K562 (cell line): Measurements from ENCODE around the gene RPS28. TPM values are rescaled to one million over a fixed set of nuclear protein-coding genes. Genes with fewer than 3 reads are reported as not detected.

ENCODE experiments used
- ATAC-seq: fragments of 200-7000 bp; cut with Tn5 transposase; 3 replicates; pipeline ENCODE4 v1.9.1; 2020; ENCODE audit warnings: moderate library complexity
- BruUV-seq: library from RNA; stranded (reverse); fragments of 400-500 nt; replicated peaks from 2 replicates; lab custom pipeline; 2021; lab: Mats Ljungman, UMichigan
- CTCF ChIA-PET: fragments of 300-600 bp; formaldehyde crosslinking; extraction: SDS; loops from one replicate; lab custom pipeline; 2021; ENCODE audit warnings: low intra/inter-chr PET ratio; lab: Yijun Ruan, JAX
- POLR2A ChIA-PET: fragments of 300-600, 350-650 bp; sonication (Branson Sonifier 250); formaldehyde crosslinking; extraction: SDS; loops from one replicate; lab custom pipeline; 2021; ENCODE audit warnings: antibody characterized with exemption, inconsistent platforms; lab: Yijun Ruan, JAX
- DNase-seq, 4 experiments: peaks; one replicate each; pipeline versions ENCODE4 v3.0.0 to v3.0.0-alpha.2; 2011 to 2018; ENCODE audit warnings: low spot score in 3 of 4, mixed read lengths in 3 of 4; ENCODE audit errors: extremely low read depth in 1 of 4
- FAIRE-seq: peaks from 2 replicates; lab custom pipeline; 2011; peaks lifted over from hg19 to GRCh38; lab: Jason Lieb, UNC
- H2AFZ ChIP-seq: 2 replicates; pipeline ENCODE4 v1.6.0; 2011; ENCODE audit warnings: low read depth, low read length, control low read depth, inconsistent platforms
- H3K27ac ChIP-seq: fragments of 200-600 bp; 3 replicates; pipeline ENCODE4 v1.8.0; 2011; ENCODE audit warnings: low read depth, mild to moderate bottlenecking, control low read depth, inconsistent platforms, low read length, moderate library complexity, mixed read lengths; ENCODE audit errors: extremely low read depth
- H3K27me3 ChIP-seq, 2 experiments: fragments of 300-600 bp in 1 of 2; 2 replicates in 1 of 2; 3 replicates in 1 of 2; pipeline versions ENCODE4 v1.6.0 to v1.8.0; 2011; ENCODE audit warnings: inconsistent platforms in 2 of 2, low read length in 2 of 2, mild to moderate bottlenecking in 1 of 2, mixed read lengths in 1 of 2, moderate library complexity in 1 of 2; ENCODE audit not compliant: control insufficient read depth in 2 of 2, insufficient read depth in 2 of 2
- H3K36me3 ChIP-seq: fragments of 300-600 bp; 3 replicates; pipeline ENCODE4 v1.8.0; 2011; ENCODE audit warnings: mild to moderate bottlenecking, low read length, inconsistent platforms; ENCODE audit not compliant: control insufficient read depth, insufficient read depth
- H3K4me1 ChIP-seq, 2 experiments: fragments of 200-600 bp in 1 of 2; replicated peaks in 1 of 2; 2 replicates in 1 of 2; 3 replicates in 1 of 2; pipeline versions ENCODE4 v1.5.1 to v1.8.0; 2011; ENCODE audit warnings: inconsistent platforms in 2 of 2, low read length in 2 of 2, mild to moderate bottlenecking in 1 of 2, mixed read lengths in 1 of 2, moderate library complexity in 1 of 2; ENCODE audit not compliant: control insufficient read depth in 2 of 2, insufficient read depth in 2 of 2
- H3K4me2 ChIP-seq: 2 replicates; pipeline ENCODE4 v1.6.1; 2011; ENCODE audit warnings: low read length, control low read depth, inconsistent platforms, mixed read lengths; ENCODE audit not compliant: insufficient read depth
- H3K4me3 ChIP-seq: fragments of 200-600 bp; sonication (generic), shearing (Covaris generic); 2 replicates; pipeline ENCODE4 v1.5.1; 2016; ENCODE audit warnings: control low read depth, inconsistent platforms
- H3K79me2 ChIP-seq: fragments of 200-600 bp; 3 replicates; pipeline ENCODE4 v1.8.0; 2011; ENCODE audit warnings: low read length, inconsistent platforms; ENCODE audit not compliant: control insufficient read depth, insufficient read depth
- H3K9ac ChIP-seq, 2 experiments: 2 replicates each; pipeline versions ENCODE4 v1.6.0 to v1.6.1; 2011; ENCODE audit warnings: low read depth in 2 of 2, low read length in 2 of 2, control low read depth in 1 of 2, inconsistent platforms in 1 of 2, mild to moderate bottlenecking in 1 of 2, mixed read lengths in 1 of 2; ENCODE audit not compliant: insufficient read depth in 1 of 2
- H3K9me1 ChIP-seq: one replicate; pipeline ENCODE4 v1.6.0; 2011; ENCODE audit warnings: inconsistent platforms, mild to moderate bottlenecking, low read length, moderate library complexity; ENCODE audit not compliant: control insufficient read depth, insufficient read depth
- H3K9me3 ChIP-seq: replicated peaks from 2 replicates; pipeline ENCODE4 v1.5.1; 2011; ENCODE audit warnings: low read depth, low read length, inconsistent platforms; ENCODE audit not compliant: control insufficient read depth, insufficient read depth
- H4K20me1 ChIP-seq: replicated peaks from 2 replicates; pipeline ENCODE4 v1.6.1; 2011; ENCODE audit warnings: low read length, inconsistent platforms, mixed read lengths; ENCODE audit not compliant: control insufficient read depth, insufficient read depth
- BCOR ChIP-seq: fragments of 450-650 bp; IDR thresholded peaks from 2 replicates; pipeline ENCODE4 v1.6.1; 2016
- EGR1 ChIP-seq: fragments of 450-650 bp; conservative IDR thresholded peaks from 2 replicates; pipeline ENCODE4 v1.6.1; 2017; ENCODE audit warnings: mild to moderate bottlenecking
- HDAC2 ChIP-seq: fragments of 450-650 bp; IDR thresholded peaks from 2 replicates; pipeline ENCODE4 v1.6.1; 2016; ENCODE audit warnings: mild to moderate bottlenecking
- L3MBTL2 ChIP-seq: fragments of 450-650 bp; IDR thresholded peaks from 2 replicates; pipeline ENCODE4 v1.6.1; 2016; ENCODE audit warnings: mild to moderate bottlenecking, moderate library complexity
- NFE2 ChIP-seq: IDR thresholded peaks from 2 replicates; pipeline ENCODE4 v1.6.1; 2014; ENCODE audit warnings: antibody characterized with exemption, low read depth
- NR2C1 ChIP-seq, 2 experiments: fragments of 450-650 bp; IDR thresholded peaks; 2 replicates each; pipeline ENCODE4 v1.6.1; 2017; ENCODE audit warnings: mild to moderate bottlenecking in 2 of 2, antibody characterized with exemption in 1 of 2, inconsistent platforms in 1 of 2, missing compliant biosample characterization in 1 of 2, missing genetic modification characterization in 1 of 2
- POLR2G ChIP-seq: fragments of 200-400 bp; formaldehyde crosslinking; IDR thresholded peaks from 2 replicates; pipeline ENCODE4 v1.6.1; 2017; ENCODE audit warnings: low read depth, mild to moderate bottlenecking, antibody characterized with exemption, low read length, moderate library complexity
- RBFOX2 ChIP-seq: fragments of 200-400 bp; formaldehyde crosslinking; IDR thresholded peaks from 2 replicates; pipeline ENCODE4 v1.6.1; 2017; ENCODE audit warnings: low read depth, mild to moderate bottlenecking, low read length, moderate library complexity
- ZNF347 ChIP-seq: fragments of 450-650 bp; formaldehyde crosslinking; IDR thresholded peaks from 2 replicates; pipeline ENCODE4 v1.4.0; 2020; ENCODE audit warnings: low read depth, mild to moderate bottlenecking, moderate library complexity
- ZNF444 ChIP-seq: fragments of 250-450 bp; sonication (Bioruptor Pico); IDR thresholded peaks from 2 replicates; pipeline ENCODE4 v1.4.0; 2020; ENCODE audit warnings: mild to moderate bottlenecking, moderate library complexity
- WGBS: fragments of 100-300 bp; shearing (Covaris generic); methylation state at CpG from one replicate; pipeline ENCODE4 v1.1.6; 2016; ENCODE audit warnings: low coverage, mixed read lengths; ENCODE audit not compliant: insufficient coverage; ENCODE audit errors: missing lambda C conversion rate; 5-methylcytosine and 5-hydroxymethylcytosine counted together
- in situ Hi-C: fragments of 300-500 bp; cut with MboI; formaldehyde crosslinking; loops from 4 replicates; pipeline ENCODE4 v1.15.0; 2018; ENCODE audit warnings: inconsistent platforms, mixed read lengths
- intact Hi-C: fragments of 100-400 bp; cut with micrococcal nuclease; formaldehyde crosslinking; loops from 2 replicates; pipeline ENCODE4 v1.14.2; 2022
- polyA plus RNA-seq, 8 experiments: library from polyadenylated mRNA; depleted of rRNA in 4 of 8; stranded (reverse) in 5 of 8; unstranded in 3 of 8; fragments of >200 nt; fragmentation: Nextera tagmentation in 2 of 8; fragmentation: Illumina TruSeq in 1 of 8; extraction: Ambion mirVana in 2 of 8; extraction: Trizol in 1 of 8; gene quantifications; 2 replicates each; pipeline versions ENCODE4 v1.2.1 to v1.2.3, GENCODE V29; 2011 to 2014; ENCODE audit warnings: inconsistent platforms in 1 of 8, missing spikeins in 1 of 8
- total RNA-seq, 7 experiments: library from RNA; depleted of rRNA in 6 of 7; stranded (reverse); fragments of >200 nt in 6 of 7; fragmentation: Illumina TruSeq in 2 of 7; extraction: Trizol in 2 of 7; gene quantifications; 2 replicates each; pipeline versions ENCODE4 v1.2.1 to v1.2.3, GENCODE V29; 2011 to 2021; ENCODE audit warnings: low replicate concordance in 1 of 7

Gene RPS28
- total and polyA plus RNA-seq, 9 of the 15 experiments (the other 6 are each of a cell fraction or from before 2014, with no cell fraction given) = 165 to 2,827 (median 1,303) TPM

- 0 out of 2 replicates have a peak, but pooled peaks have one; percentile 19 for TF ChIP-seq HDAC2
- no peak for TF ChIP-seq RBFOX2
- no peak for TF ChIP-seq NFE2
- peak; percentile 90 for TF ChIP-seq BCOR
- TF ChIP-seq L3MBTL2 = no peak
- TF ChIP-seq POLR2G = no peak
- TF ChIP-seq ZNF444 (CRISPR knock-in tag) = no peak
Observed at GRCh38 chr19:8325454-8325853, 4.2 kb downstream of the RPS28 start (continued).

GRCh38 chr19:8329996-8330395, 8.7 kb downstream of the RPS28 start:
- ChIA-PET CTCF (no interaction called here), POLR2A (interaction anchor here (0.6 to 0.7 kb wide), 2 partner anchors 19 to 127 kb away, joined by 3 to 4 read pairs; no protein-coding TSS in a partner anchor)
- in situ Hi-C loops = no loop called here

More at GRCh38 chr19:8329996-8330395, 8.7 kb downstream of the RPS28 start:
- no peak overlapping the region for H3K4me2 ChIP-seq
- H3K79me2 ChIP-seq = no peaks in the 10 kb centered on the region
- DNase-seq = peak in 1 of 4 experiments; percentile 4
- peaks cover 0 to 23% of the 10 kb centered on the region in 2 experiments; a peak in 3 of 5 replicates for H3K4me1 ChIP-seq
- intact Hi-C loops = loop anchor here (10.0 kb wide), 1 partner anchor 65 kb away; no protein-coding TSS in a partner anchor
- H3K27ac ChIP-seq = no peak overlapping the region
- no peaks in the 10 kb centered on the region for H3K9me1 ChIP-seq
- H3K27me3 ChIP-seq = peaks cover 13 to 21% of the 10 kb centered on the region in 2 experiments; a peak in 3 of 5 replicates
- TF ChIP-seq EGR1 (peak; percentile 51), ZNF347 (no peak), NR2C1 (IDR thresholded peaks at IDR 0.05) (peak; percentile 42; the same call in 1 of the 2 replicates), NR2C1 (tag; IDR thresholded peaks at IDR 0.05) (no peak)
- FAIRE-seq = no peak
- H3K4me3 ChIP-seq = no peak overlapping the region
- 41% methylated on average over 3 of the region's 3 CpGs for WGBS
- no peaks in the 10 kb centered on the region for H3K36me3 ChIP-seq
- H3K9me3 ChIP-seq = no peaks in the 10 kb centered on the region
- peak overlapping the region in 1 of 2 experiments; percentile 56; a peak in 1 of 4 replicates for H3K9ac ChIP-seq
- no peak overlapping the region for H2AFZ ChIP-seq
- ATAC-seq = no peak
- BruUV-seq = no TSS peak
- no peaks in the 10 kb centered on the region for H4K20me1 ChIP-seq
